K562 (cell line): Measurements from ENCODE around the gene ERH. TPM values are rescaled to one million over a fixed set of nuclear protein-coding genes. Genes with fewer than 3 reads are reported as not detected.

Experiments
- polyA plus RNA-seq, 8 experiments: library from polyadenylated mRNA; depleted of rRNA in 4 of 8; stranded (reverse) in 5 of 8; unstranded in 3 of 8; fragments of >200 nt; fragmentation: Nextera tagmentation in 2 of 8; fragmentation: Illumina TruSeq in 1 of 8; extraction: Ambion mirVana in 2 of 8; extraction: Trizol in 1 of 8; gene quantifications; 2 replicates each; pipeline versions ENCODE4 v1.2.1 to v1.2.3, GENCODE V29; 2011 to 2014; ENCODE audit warnings: inconsistent platforms in 1 of 8, missing spikeins in 1 of 8
- total RNA-seq, 7 experiments: library from RNA; depleted of rRNA in 6 of 7; stranded (reverse); fragments of >200 nt in 6 of 7; fragmentation: Illumina TruSeq in 2 of 7; extraction: Trizol in 2 of 7; gene quantifications; 2 replicates each; pipeline versions ENCODE4 v1.2.1 to v1.2.3, GENCODE V29; 2011 to 2021; ENCODE audit warnings: low replicate concordance in 1 of 7

ERH gene
- total and polyA plus RNA-seq, 9 of the 15 experiments (the other 6 are each of a cell fraction or from before 2014, with no cell fraction given) = 78.2 to 474 (median 250) TPM

Other genes with a start within 250 kb of the ERH start
- gene DCAF5, start 245.2 kb downstream of the ERH start, total RNA-seq (2014; rRNA removed) = 7.5 and 8.1 TPM in 2 replicates
- gene DCAF5, start 245.2 kb downstream of the ERH start, total RNA-seq (2014; rRNA removed; fragmentation: Illumina TruSeq; extraction: Trizol) = 11.3 and 12.7 TPM in 2 replicates
- 12.5 and 13.2 TPM in 2 replicates for gene DCAF5, start 245.2 kb downstream of the ERH start, total RNA-seq (2015; rRNA removed; fragmentation: Illumina TruSeq; extraction: Trizol)
- gene DCAF5, start 245.2 kb downstream of the ERH start, total RNA-seq (2021) = 16.9 and 20.2 TPM in 2 replicates
- 24.1 and 26.3 TPM in 2 replicates for gene DCAF5, start 245.2 kb downstream of the ERH start, polyA plus RNA-seq (2011; rRNA removed)
- 21.8 and 23.6 TPM in 2 replicates for gene DCAF5, start 245.2 kb downstream of the ERH start, polyA plus RNA-seq (2014; fragmentation: Illumina TruSeq; extraction: Trizol)
- 1 to 10 TPM; 5.6 to 9.1 TPM for gene DCAF5, start 245.2 kb downstream of the ERH start, polyA plus RNA-seq (2014; fragmentation: Nextera tagmentation; extraction: Ambion mirVana)
- 13.7 and 15.1 TPM in 2 replicates for gene DCAF5, start 245.2 kb downstream of the ERH start, polyA plus RNA-seq (2014; rRNA removed)
- gene EXD2, start 206.8 kb downstream of the ERH start, total RNA-seq (2014; rRNA removed) = 3.0 and 4.6 TPM in 2 replicates
- 3.2 and 3.9 TPM in 2 replicates for gene EXD2, start 206.8 kb downstream of the ERH start, total RNA-seq (2014; rRNA removed; fragmentation: Illumina TruSeq; extraction: Trizol)
- 4.5 and 4.7 TPM in 2 replicates for gene EXD2, start 206.8 kb downstream of the ERH start, total RNA-seq (2015; rRNA removed; fragmentation: Illumina TruSeq; extraction: Trizol)
- 5.0 and 6.1 TPM in 2 replicates for gene EXD2, start 206.8 kb downstream of the ERH start, total RNA-seq (2021)
- 7.5 and 8.4 TPM in 2 replicates for gene EXD2, start 206.8 kb downstream of the ERH start, polyA plus RNA-seq (2011; rRNA removed)
- gene EXD2, start 206.8 kb downstream of the ERH start, polyA plus RNA-seq (2014; fragmentation: Illumina TruSeq; extraction: Trizol) = 4.6 and 4.8 TPM in 2 replicates
- 1 to 10 TPM; 1.6 TPM for gene EXD2, start 206.8 kb downstream of the ERH start, polyA plus RNA-seq (2014; fragmentation: Nextera tagmentation; extraction: Ambion mirVana)
- gene EXD2, start 206.8 kb downstream of the ERH start, polyA plus RNA-seq (2014; rRNA removed) = 3.7 and 4.5 TPM in 2 replicates
- not detected in 2 replicates for gene GALNT16, start 138.1 kb downstream of the ERH start, total RNA-seq (2014; rRNA removed)
- gene GALNT16, start 138.1 kb downstream of the ERH start, total RNA-seq (2014; rRNA removed; fragmentation: Illumina TruSeq; extraction: Trizol) = not detected in 2 replicates
- not detected in 2 replicates for gene GALNT16, start 138.1 kb downstream of the ERH start, total RNA-seq (2015; rRNA removed; fragmentation: Illumina TruSeq; extraction: Trizol)
- gene GALNT16, start 138.1 kb downstream of the ERH start, total RNA-seq (2021) = not detected in 2 replicates
- not detected in 2 replicates for gene GALNT16, start 138.1 kb downstream of the ERH start, polyA plus RNA-seq (2011; rRNA removed)
- gene GALNT16, start 138.1 kb downstream of the ERH start, polyA plus RNA-seq (2014; fragmentation: Illumina TruSeq; extraction: Trizol) = not detected in 2 replicates
- not detected for gene GALNT16, start 138.1 kb downstream of the ERH start, polyA plus RNA-seq (2014; fragmentation: Nextera tagmentation; extraction: Ambion mirVana)
- gene GALNT16, start 138.1 kb downstream of the ERH start, polyA plus RNA-seq (2014; rRNA removed) = not detected in 2 replicates
- gene SLC39A9, start 393 bp upstream of the ERH start, total RNA-seq (2014; rRNA removed) = 26.7 and 31.1 TPM in 2 replicates
- 46.4 and 52.8 TPM in 2 replicates for gene SLC39A9, start 393 bp upstream of the ERH start, total RNA-seq (2014; rRNA removed; fragmentation: Illumina TruSeq; extraction: Trizol)
- gene SLC39A9, start 393 bp upstream of the ERH start, total RNA-seq (2015; rRNA removed; fragmentation: Illumina TruSeq; extraction: Trizol) = 44.6 and 47.1 TPM in 2 replicates
- gene SLC39A9, start 393 bp upstream of the ERH start, total RNA-seq (2021) = 40.2 and 41.4 TPM in 2 replicates
- gene SLC39A9, start 393 bp upstream of the ERH start, polyA plus RNA-seq (2011; rRNA removed) = 66.0 and 66.9 TPM in 2 replicates
- 28.3 and 32.5 TPM in 2 replicates for gene SLC39A9, start 393 bp upstream of the ERH start, polyA plus RNA-seq (2014; fragmentation: Illumina TruSeq; extraction: Trizol)
- 10 to 100 TPM; 18.4 to 24.0 TPM for gene SLC39A9, start 393 bp upstream of the ERH start, polyA plus RNA-seq (2014; fragmentation: Nextera tagmentation; extraction: Ambion mirVana)
- gene SLC39A9, start 393 bp upstream of the ERH start, polyA plus RNA-seq (2014; rRNA removed) = 23.0 and 23.7 TPM in 2 replicates
- not detected in 2 replicates for gene PLEKHD1, start 86.4 kb upstream of the ERH start, total RNA-seq (2014; rRNA removed)
- not detected in 2 replicates for gene PLEKHD1, start 86.4 kb upstream of the ERH start, total RNA-seq (2014; rRNA removed; fragmentation: Illumina TruSeq; extraction: Trizol)
- not detected in 2 replicates for gene PLEKHD1, start 86.4 kb upstream of the ERH start, total RNA-seq (2015; rRNA removed; fragmentation: Illumina TruSeq; extraction: Trizol)
- gene PLEKHD1, start 86.4 kb upstream of the ERH start, total RNA-seq (2021) = not detected in 2 replicates
- gene PLEKHD1, start 86.4 kb upstream of the ERH start, polyA plus RNA-seq (2011; rRNA removed) = not detected in 2 replicates
- gene PLEKHD1, start 86.4 kb upstream of the ERH start, polyA plus RNA-seq (2014; fragmentation: Illumina TruSeq; extraction: Trizol) = not detected in 2 replicates
- gene PLEKHD1, start 86.4 kb upstream of the ERH start, polyA plus RNA-seq (2014; fragmentation: Nextera tagmentation; extraction: Ambion mirVana) = not detected
- gene PLEKHD1, start 86.4 kb upstream of the ERH start, polyA plus RNA-seq (2014; rRNA removed) = not detected in 2 replicates
- not detected in 2 replicates for gene CCDC177, start 176.6 kb upstream of the ERH start, total RNA-seq (2014; rRNA removed)
- not detected in 2 replicates for gene CCDC177, start 176.6 kb upstream of the ERH start, total RNA-seq (2014; rRNA removed; fragmentation: Illumina TruSeq; extraction: Trizol)
- not detected in 2 replicates for gene CCDC177, start 176.6 kb upstream of the ERH start, total RNA-seq (2015; rRNA removed; fragmentation: Illumina TruSeq; extraction: Trizol)
- not detected in 2 replicates for gene CCDC177, start 176.6 kb upstream of the ERH start, total RNA-seq (2021)
- gene CCDC177, start 176.6 kb upstream of the ERH start, polyA plus RNA-seq (2011; rRNA removed) = not detected in 2 replicates
- gene CCDC177, start 176.6 kb upstream of the ERH start, polyA plus RNA-seq (2014; fragmentation: Illumina TruSeq; extraction: Trizol) = not detected in 2 replicates
- gene CCDC177, start 176.6 kb upstream of the ERH start, polyA plus RNA-seq (2014; fragmentation: Nextera tagmentation; extraction: Ambion mirVana) = not detected
- gene CCDC177, start 176.6 kb upstream of the ERH start, polyA plus RNA-seq (2014; rRNA removed) = not detected in 2 replicates
- gene SUSD6, start 213.3 kb upstream of the ERH start, total RNA-seq (2014; rRNA removed) = 3.8 and 4.1 TPM in 2 replicates
- 5.5 and 5.7 TPM in 2 replicates for gene SUSD6, start 213.3 kb upstream of the ERH start, total RNA-seq (2014; rRNA removed; fragmentation: Illumina TruSeq; extraction: Trizol)
- 5.0 and 5.2 TPM in 2 replicates for gene SUSD6, start 213.3 kb upstream of the ERH start, total RNA-seq (2015; rRNA removed; fragmentation: Illumina TruSeq; extraction: Trizol)
- gene SUSD6, start 213.3 kb upstream of the ERH start, total RNA-seq (2021) = 18.4 and 20.7 TPM in 2 replicates
- gene SUSD6, start 213.3 kb upstream of the ERH start, polyA plus RNA-seq (2011; rRNA removed) = 13.0 and 25.6 TPM in 2 replicates
- 12.2 and 12.3 TPM in 2 replicates for gene SUSD6, start 213.3 kb upstream of the ERH start, polyA plus RNA-seq (2014; fragmentation: Illumina TruSeq; extraction: Trizol)
- gene SUSD6, start 213.3 kb upstream of the ERH start, polyA plus RNA-seq (2014; fragmentation: Nextera tagmentation; extraction: Ambion mirVana) = 1 to 10 TPM; 2.9 to 5.6 TPM
- 11.4 and 11.7 TPM in 2 replicates for gene SUSD6, start 213.3 kb upstream of the ERH start, polyA plus RNA-seq (2014; rRNA removed)